ENCODE measurements around the gene MAPK8IP1.

- no peak for TF ChIP-seq JUN (IDR thresholded peaks at IDR 0.05; ENCODE audit: borderline replicate concordance, insufficient read depth, insufficient read length, low read depth)
- TF ChIP-seq POLR2A (IDR thresholded peaks at IDR 0.05; ENCODE audit: low read depth, low read length): no peak
- TF ChIP-seq, protein P1, sequence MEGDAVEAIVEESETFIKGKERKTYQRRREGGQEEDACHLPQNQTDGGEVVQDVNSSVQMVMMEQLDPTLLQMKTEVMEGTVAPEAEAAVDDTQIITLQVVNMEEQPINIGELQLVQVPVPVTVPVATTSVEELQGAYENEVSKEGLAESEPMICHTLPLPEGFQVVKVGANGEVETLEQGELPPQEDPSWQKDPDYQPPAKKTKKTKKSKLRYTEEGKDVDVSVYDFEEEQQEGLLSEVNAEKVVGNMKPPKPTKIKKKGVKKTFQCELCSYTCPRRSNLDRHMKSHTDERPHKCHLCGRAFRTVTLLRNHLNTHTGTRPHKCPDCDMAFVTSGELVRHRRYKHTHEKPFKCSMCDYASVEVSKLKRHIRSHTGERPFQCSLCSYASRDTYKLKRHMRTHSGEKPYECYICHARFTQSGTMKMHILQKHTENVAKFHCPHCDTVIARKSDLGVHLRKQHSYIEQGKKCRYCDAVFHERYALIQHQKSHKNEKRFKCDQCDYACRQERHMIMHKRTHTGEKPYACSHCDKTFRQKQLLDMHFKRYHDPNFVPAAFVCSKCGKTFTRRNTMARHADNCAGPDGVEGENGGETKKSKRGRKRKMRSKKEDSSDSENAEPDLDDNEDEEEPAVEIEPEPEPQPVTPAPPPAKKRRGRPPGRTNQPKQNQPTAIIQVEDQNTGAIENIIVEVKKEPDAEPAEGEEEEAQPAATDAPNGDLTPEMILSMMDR (IDR thresholded peaks at IDR 0.05; ENCODE audit: extremely low read depth in 1 of 2, insufficient read depth in 1 of 2, low read depth in 1 of 2, low read length in 2 of 2): no peak
- TF ChIP-seq FOS (IDR thresholded peaks at IDR 0.05; ENCODE audit: borderline replicate concordance, insufficient read depth, low read length): no peak
- no peak for TF ChIP-seq POLR2AphosphoS5 (IDR thresholded peaks at IDR 0.05; ENCODE audit: insufficient read depth, low read depth, low read length)
- TF ChIP-seq MAX (IDR thresholded peaks at IDR 0.05; ENCODE audit: insufficient read depth, insufficient read length): no peak
- no peak for TF ChIP-seq GATA2 (IDR thresholded peaks at IDR 0.05; ENCODE audit: insufficient read depth, insufficient read length, low read depth, low read length)
- TF ChIP-seq MYC (IDR thresholded peaks at IDR 0.05; ENCODE audit: low read depth, low read length): no peak
- no peak for TF ChIP-seq EZH2 (IDR thresholded peaks at IDR 0.05; ENCODE audit: borderline replicate concordance, low read depth, low read length, severe bottlenecking)
Observed at GRCh38 chr11:45918962-45919675, 33.7 kb downstream of the MAPK8IP1 start.
